A204.1 (cell line): Measurements from ENCODE around the gene SPG7.
"Not testable (repeated sequence)": the region's sequence is repeated elsewhere in the genome, so short reads cannot be mapped to it uniquely, and the experiment has no call there.

Experiments used
- FAIRE-seq: peaks from 2 replicates; lab custom pipeline; 2012; peaks lifted over from hg19 to GRCh38; lab: Jason Lieb, UNC

The SPG7 gene

GRCh38 chr16:89507834-89508590, at the start of gene SPG7:
TSS of gene SPG7 (plus strand) at chr16:89508403. CDS start at chr16:89508418, 15 bp downstream.
- no peak for FAIRE-seq

GRCh38 chr16:89458551-89458950, 49.7 kb upstream of the SPG7 start:
- FAIRE-seq = no peak

- no peak for FAIRE-seq
Measured at GRCh38 chr16:89458967-89459366, 49.2 kb upstream of the SPG7 start.

GRCh38 chr16:89460556-89460955, 47.6 kb upstream of the SPG7 start:
- FAIRE-seq = no peak

GRCh38 chr16:89461890-89462289, 46.3 kb upstream of the SPG7 start:
- not testable (repeated sequence) for FAIRE-seq

- FAIRE-seq = not testable (repeated sequence)
Measured at GRCh38 chr16:89462639-89463038, 45.6 kb upstream of the SPG7 start.

GRCh38 chr16:89463312-89463711, 44.9 kb upstream of the SPG7 start:
- not testable (repeated sequence) for FAIRE-seq

- FAIRE-seq = no peak
Measured at GRCh38 chr16:89466920-89467319, 41.3 kb upstream of the SPG7 start.

GRCh38 chr16:89467382-89467781, 40.8 kb upstream of the SPG7 start:
- no peak for FAIRE-seq

- FAIRE-seq = no peak
Measured at GRCh38 chr16:89472711-89473075, 35.5 kb upstream of the SPG7 start.

GRCh38 chr16:89473136-89473712, 35.0 kb upstream of the SPG7 start:
- no peak for FAIRE-seq

- no peak for FAIRE-seq
Measured at GRCh38 chr16:89473791-89474414, 34.3 kb upstream of the SPG7 start.

- no peak for FAIRE-seq
Measured at GRCh38 chr16:89475144-89475543, 33.1 kb upstream of the SPG7 start.

- no peak for FAIRE-seq
Measured at GRCh38 chr16:89476379-89476778, 31.8 kb upstream of the SPG7 start.

- FAIRE-seq = no peak
Measured at GRCh38 chr16:89476811-89477261, 31.4 kb upstream of the SPG7 start.

GRCh38 chr16:89478576-89479221, 29.5 kb upstream of the SPG7 start:
- FAIRE-seq = no peak

- no peak for FAIRE-seq
Measured at GRCh38 chr16:89481356-89481955, 26.7 kb upstream of the SPG7 start.

GRCh38 chr16:89482150-89482816, 25.9 kb upstream of the SPG7 start:
- FAIRE-seq = no peak

- no peak for FAIRE-seq
Measured at GRCh38 chr16:89482817-89483205, 25.4 kb upstream of the SPG7 start.

- FAIRE-seq = no peak
Measured at GRCh38 chr16:89484041-89484501, 24.1 kb upstream of the SPG7 start.

GRCh38 chr16:89484923-89485679, 23.1 kb upstream of the SPG7 start:
- FAIRE-seq = no peak
